Glutamatergic neuron (in vitro differentiated cells): ENCODE results near the gene EIF5A. TPM values are rescaled to one million over a fixed set of nuclear protein-coding genes. Genes with fewer than 3 reads are reported as not detected.

Experiments used
- DNase-seq: peaks from one replicate; pipeline ENCODE4 v3.0.0; 2022
- H3K27ac Mint-ChIP-seq: one replicate; pipeline ENCODE4 v1.8.0; 2020; ENCODE audit warnings: mild to moderate bottlenecking, mixed read lengths, inconsistent platforms; ENCODE audit not compliant: unreplicated experiment
- H3K27me3 Mint-ChIP-seq: one replicate; pipeline ENCODE4 v1.8.0; 2020; ENCODE audit warnings: mild to moderate bottlenecking, moderate library complexity, mixed read lengths, inconsistent platforms; ENCODE audit not compliant: unreplicated experiment
- H3K36me3 Mint-ChIP-seq: one replicate; pipeline ENCODE4 v1.8.0; 2020; ENCODE audit warnings: mild to moderate bottlenecking, mixed read lengths, inconsistent platforms; ENCODE audit not compliant: unreplicated experiment
- H3K4me1 Mint-ChIP-seq: one replicate; pipeline ENCODE4 v1.8.0; 2020; ENCODE audit warnings: mild to moderate bottlenecking, low read depth, mixed read lengths, inconsistent platforms; ENCODE audit not compliant: unreplicated experiment
- H3K4me3 Mint-ChIP-seq: one replicate; pipeline ENCODE4 v1.8.0; 2020; ENCODE audit warnings: mild to moderate bottlenecking, mixed read lengths, inconsistent platforms; ENCODE audit not compliant: unreplicated experiment
- H3K9me3 Mint-ChIP-seq: one replicate; pipeline ENCODE4 v1.8.0; 2020; ENCODE audit warnings: mild to moderate bottlenecking, moderate library complexity, mixed read lengths, inconsistent platforms; ENCODE audit not compliant: unreplicated experiment
- total RNA-seq: library from RNA; stranded (reverse); fragmentation: NEBNext Ultra II Directional; extraction: Animal tissue kit (Norgen Biotek cat#: 25700); gene quantifications from one replicate; pipeline ENCODE4 v1.2.1, GENCODE V29; 2021; ENCODE audit not compliant: unreplicated experiment
- TF ChIP-seq, protein P1 (sequence below): fragments of 200-600 bp; sonication (generic); IDR thresholded peaks from one replicate; pipeline ENCODE4 v1.5.0; 2021; ENCODE audit not compliant: partially characterized antibody, unreplicated experiment

EIF5A gene
- total RNA-seq, 1 donor from 2014 or later, result 347 TPM

- H3K36me3 Mint-ChIP-seq, result peaks cover 4% of the 10 kb centered on the region
- H3K4me1 Mint-ChIP-seq, result peaks cover 5% of the 10 kb centered on the region
- DNase-seq, result peak; percentile 48
- H3K4me3 Mint-ChIP-seq, result peak overlapping the region; percentile 52
- H3K27ac Mint-ChIP-seq, result no peak overlapping the region
- TF ChIP-seq, protein P1, sequence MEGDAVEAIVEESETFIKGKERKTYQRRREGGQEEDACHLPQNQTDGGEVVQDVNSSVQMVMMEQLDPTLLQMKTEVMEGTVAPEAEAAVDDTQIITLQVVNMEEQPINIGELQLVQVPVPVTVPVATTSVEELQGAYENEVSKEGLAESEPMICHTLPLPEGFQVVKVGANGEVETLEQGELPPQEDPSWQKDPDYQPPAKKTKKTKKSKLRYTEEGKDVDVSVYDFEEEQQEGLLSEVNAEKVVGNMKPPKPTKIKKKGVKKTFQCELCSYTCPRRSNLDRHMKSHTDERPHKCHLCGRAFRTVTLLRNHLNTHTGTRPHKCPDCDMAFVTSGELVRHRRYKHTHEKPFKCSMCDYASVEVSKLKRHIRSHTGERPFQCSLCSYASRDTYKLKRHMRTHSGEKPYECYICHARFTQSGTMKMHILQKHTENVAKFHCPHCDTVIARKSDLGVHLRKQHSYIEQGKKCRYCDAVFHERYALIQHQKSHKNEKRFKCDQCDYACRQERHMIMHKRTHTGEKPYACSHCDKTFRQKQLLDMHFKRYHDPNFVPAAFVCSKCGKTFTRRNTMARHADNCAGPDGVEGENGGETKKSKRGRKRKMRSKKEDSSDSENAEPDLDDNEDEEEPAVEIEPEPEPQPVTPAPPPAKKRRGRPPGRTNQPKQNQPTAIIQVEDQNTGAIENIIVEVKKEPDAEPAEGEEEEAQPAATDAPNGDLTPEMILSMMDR, result no peak
- peaks cover 2% of the 10 kb centered on the region for H3K9me3 Mint-ChIP-seq
- peaks cover 17% of the 10 kb centered on the region for H3K27me3 Mint-ChIP-seq
These were observed 46.6 kb upstream of the EIF5A start for GRCh38 chr17:7260651-7261378.

GRCh38 chr17:7261379-7262191, 45.8 kb upstream of the EIF5A start:
- Mint-ChIP-seq H3K4me1 (peaks cover 5% of the 10 kb centered on the region), H3K9me3 (peaks cover 5% of the 10 kb centered on the region), H3K27me3 (peaks cover 17% of the 10 kb centered on the region), H3K4me3 (peak overlapping the region; percentile 52), H3K36me3 (peaks cover 4% of the 10 kb centered on the region), H3K27ac (no peak overlapping the region)
- DNase-seq, result no peak
- TF ChIP-seq, protein P1, result no peak

- no peak for DNase-seq
- Mint-ChIP-seq H3K9me3 (peaks cover 3% of the 10 kb centered on the region), H3K4me1 (peaks cover 5% of the 10 kb centered on the region), H3K4me3 (peak within 1 kb of the TSS; percentile 65), H3K36me3 (peaks cover 4% of the 10 kb centered on the region), H3K27me3 (peaks cover 19% of the 10 kb centered on the region), H3K27ac (no peak within 1 kb of the TSS)
- TF ChIP-seq, protein P1, result no peak
These were observed 45.1 kb upstream of the EIF5A start, which contains the start of gene CLDN7 for GRCh38 chr17:7262192-7262934. CLDN7 (minus strand) TSS chr17:7262478; CDS start chr17:7262043, 435 bp downstream.

DNA sequence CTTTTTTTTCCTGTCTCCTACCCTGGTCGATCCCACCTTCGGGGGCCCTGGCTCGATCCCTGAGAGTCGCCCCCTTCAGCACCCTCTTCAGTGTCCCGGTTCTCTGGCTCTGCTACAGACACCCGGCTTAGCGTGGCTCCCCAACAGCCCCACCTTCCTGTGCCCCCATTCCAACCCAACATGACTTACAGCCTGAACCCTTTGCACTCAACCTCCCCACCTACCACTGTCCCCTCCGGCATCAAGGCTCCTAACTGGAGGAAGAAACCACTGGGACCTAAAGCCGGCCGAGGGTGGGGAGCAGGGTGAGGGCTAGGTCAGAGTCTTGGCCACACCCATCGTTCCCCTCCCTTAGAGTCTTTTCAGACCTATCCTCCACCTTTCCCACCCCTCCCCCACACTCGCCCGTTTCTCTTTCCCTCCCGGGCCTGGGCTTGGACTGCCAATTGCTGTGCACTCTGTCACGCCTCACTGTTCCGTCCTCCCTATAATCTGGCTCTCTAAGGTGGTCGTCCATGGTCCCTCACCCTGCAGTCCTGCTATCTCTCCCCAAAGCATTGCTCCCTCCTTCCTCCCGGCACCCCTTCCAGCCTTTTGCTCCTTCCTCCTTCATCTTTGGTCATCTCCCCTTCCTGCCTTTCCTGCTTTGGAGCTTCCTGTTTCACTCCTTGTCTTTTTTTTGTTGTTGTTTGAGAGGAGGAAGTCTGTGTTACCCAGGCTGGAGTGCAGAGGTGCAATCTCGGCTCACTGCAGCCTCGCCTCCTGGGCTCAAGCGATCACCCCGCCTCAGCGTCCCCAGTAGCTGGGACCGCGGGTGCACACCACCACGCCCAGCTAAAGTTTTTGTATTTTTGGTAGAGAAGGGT, 44.3 kb upstream of the EIF5A start:
- H3K9me3 Mint-ChIP-seq, result peaks cover 3% of the 10 kb centered on the region
- DNase-seq, result no peak
- peaks cover 5% of the 10 kb centered on the region for H3K4me1 Mint-ChIP-seq
- no peak overlapping the region for H3K27ac Mint-ChIP-seq
- H3K4me3 Mint-ChIP-seq, result peak overlapping the region; percentile 65
- H3K36me3 Mint-ChIP-seq, result peaks cover 4% of the 10 kb centered on the region
- peaks cover 19% of the 10 kb centered on the region for H3K27me3 Mint-ChIP-seq
- TF ChIP-seq, protein P1, result no peak
